ENCODE measurements around the gene CDKL2.

CDKL2 gene

DNA sequence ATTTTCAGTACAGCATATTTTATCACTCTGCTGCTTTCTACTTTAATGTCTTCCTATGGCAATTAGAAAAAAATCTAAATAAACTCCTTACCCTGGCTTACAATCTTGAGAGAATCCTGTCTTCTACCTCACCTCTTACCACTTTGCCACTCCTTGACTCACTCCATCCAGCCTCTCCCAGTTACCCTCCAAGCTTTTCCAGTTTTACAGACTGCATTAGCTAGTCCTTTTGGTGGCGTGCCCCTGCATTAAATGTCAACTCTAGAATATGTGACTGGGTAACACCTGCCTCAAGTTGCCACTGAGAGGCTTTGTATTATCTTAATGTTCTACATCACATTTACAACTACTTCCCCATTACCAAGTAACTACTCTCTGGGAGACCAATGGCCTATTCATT is 7.5 kb upstream of the CDKL2 start:
- no peak for DNase-seq

- DNase-seq, result no peak
These were observed 6.8 kb upstream of the CDKL2 start for GRCh38 chr4:75637176-75637575.

DNA sequence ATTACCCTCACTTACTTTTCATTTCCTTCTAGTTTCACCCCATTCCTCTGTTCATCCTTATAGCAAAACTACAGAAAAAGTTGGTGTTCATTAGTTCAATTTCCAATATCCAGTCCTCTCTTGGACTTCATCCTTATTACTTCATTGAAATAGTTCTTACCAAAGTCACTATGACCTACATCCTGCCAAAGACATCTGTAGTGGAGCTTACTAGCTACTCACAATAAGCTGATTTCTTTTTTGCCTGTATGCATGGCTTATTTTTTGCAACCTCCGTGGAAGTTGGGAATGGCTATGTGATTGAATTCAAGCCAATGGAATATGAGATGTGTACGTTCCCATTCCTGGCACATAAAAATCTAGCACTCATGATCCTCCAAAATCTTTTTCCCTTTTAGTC is 4.6 kb upstream of the CDKL2 start:
- DNase-seq, result no peak

- no peak for DNase-seq
These were observed 4.0 kb upstream of the CDKL2 start for GRCh38 chr4:75634281-75634680.

DNA sequence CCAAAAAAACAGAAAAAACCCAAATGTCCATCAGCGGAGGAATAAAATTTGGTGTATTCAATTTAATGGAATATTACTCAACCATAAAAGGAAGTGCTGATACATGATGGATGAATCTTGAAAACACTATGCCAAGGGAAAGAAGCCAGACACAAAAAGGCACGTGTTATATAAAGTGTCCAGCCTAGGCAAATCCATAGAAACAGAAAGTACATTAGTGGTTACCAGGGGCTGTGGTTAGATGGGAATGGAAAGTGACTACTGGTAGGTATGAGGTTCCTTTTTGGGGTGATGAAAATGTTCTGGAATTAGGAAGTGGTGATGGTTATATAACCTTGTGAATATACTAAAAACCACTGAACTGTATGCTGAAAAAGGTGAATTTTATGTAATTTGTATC is 3.5 kb upstream of the CDKL2 start:
- DNase-seq, result no peak

- no peak for DNase-seq
These were observed 605 bp upstream of the CDKL2 start for GRCh38 chr4:75630937-75631329.

- no peak for DNase-seq
These were observed 1.1 kb downstream of the CDKL2 start for GRCh38 chr4:75629239-75629638.

- no peak for DNase-seq
These were observed 7.3 kb downstream of the CDKL2 start for GRCh38 chr4:75623026-75623425.

DNA sequence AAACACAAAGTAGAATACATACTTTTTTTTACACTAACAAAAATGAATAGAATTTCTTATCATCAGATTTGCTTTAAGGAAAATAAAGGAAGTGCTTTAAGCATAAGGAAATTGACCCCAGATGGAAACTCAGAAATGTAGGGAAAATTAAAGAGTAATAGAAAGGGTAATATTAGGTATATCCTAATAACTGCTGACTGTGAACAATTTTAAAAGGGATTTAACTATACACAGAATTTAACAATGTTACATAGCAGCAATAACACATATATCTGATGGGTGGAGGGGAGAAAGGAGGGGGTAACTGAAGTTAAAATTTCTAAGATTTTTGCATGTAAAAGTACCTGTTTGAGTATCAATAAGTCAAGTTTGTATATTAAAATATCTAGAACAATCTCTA is 8.6 kb downstream of the CDKL2 start:
- no peak for DNase-seq

- DNase-seq, result no peak
These were observed 18.0 kb downstream of the CDKL2 start for GRCh38 chr4:75612306-75612705.

- no peak for DNase-seq
These were observed 24.4 kb downstream of the CDKL2 start for GRCh38 chr4:75605928-75606327.

DNA sequence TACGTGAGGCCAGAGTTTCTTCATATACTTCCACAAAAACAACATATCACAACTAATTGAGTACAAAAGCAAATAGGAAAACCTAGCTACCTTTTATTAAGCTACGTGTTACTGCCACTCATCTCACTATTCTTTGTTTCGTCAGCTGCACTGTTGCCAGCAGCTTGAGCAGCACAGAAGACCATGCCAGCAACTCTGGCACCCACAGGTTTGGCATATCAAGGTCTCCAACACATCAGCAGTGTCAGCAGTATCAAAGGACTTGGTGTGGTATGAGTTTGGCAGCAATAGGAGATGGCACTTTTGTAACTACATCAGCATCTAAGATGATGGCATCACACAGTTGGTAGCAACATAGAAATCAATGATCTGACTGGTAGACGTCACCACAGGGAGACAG is 30.7 kb downstream of the CDKL2 start:
- DNase-seq, result no peak

GRCh38 chr4:75598390-75598789 is 31.9 kb downstream of the CDKL2 start:
- no peak for DNase-seq

DNA sequence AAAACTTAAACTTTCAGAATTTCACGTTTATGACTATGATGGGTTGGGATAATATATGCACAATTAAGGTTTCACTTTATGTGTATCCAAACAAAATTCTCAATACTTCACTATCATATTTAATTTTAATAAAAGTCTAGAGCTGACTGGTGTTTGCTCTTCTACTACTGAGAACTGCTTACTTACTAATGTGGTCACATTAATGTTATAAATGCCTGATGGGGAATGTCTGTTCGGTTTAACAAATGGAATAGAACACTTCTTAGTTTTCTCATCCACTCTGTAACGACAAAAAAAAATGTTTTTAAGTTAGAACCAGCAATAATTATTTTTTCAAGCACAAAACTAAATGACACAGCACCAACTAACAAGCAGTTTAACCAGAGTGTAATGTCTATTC is 34.3 kb downstream of the CDKL2 start:
- no peak for DNase-seq

DNA sequence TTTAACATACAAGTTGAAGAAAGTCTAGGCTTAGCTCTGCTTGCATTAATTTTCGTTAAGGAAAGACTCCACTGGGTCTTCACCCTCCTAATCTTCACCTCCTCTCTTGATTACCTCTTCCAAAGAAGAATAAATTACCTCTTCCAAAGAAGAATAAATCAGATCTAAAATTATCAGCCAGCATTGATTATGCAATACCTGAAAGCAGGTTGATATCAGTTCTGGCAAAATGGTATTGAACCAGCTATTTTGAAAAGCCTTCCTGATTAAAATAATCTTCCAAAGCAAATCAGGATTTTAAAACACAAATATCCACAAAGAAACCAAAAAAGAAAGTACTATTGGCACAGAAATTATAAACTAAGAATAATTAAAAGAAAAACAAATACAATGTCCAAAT is 36.9 kb downstream of the CDKL2 start:
- DNase-seq, result no peak

DNA sequence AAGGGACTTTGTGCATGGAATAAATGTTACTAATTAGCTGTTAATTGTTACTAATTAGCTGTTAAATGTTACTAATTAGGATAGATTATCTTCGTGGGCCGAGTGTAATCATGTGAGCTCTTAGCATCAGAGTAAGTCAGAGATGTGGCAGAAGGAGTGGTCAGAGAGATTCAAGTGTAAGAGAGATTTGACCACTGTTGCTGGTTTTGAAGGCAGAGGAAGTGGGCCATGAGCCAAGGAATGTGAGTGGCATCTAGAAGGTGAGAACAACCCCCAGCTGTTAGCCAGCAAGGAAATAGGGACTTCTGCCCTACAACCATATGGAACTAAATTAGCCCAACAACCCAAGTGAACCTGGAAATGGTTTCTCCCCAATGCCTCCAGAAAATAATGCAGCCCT is 46.3 kb downstream of the CDKL2 start:
- DNase-seq, result no peak

DNA sequence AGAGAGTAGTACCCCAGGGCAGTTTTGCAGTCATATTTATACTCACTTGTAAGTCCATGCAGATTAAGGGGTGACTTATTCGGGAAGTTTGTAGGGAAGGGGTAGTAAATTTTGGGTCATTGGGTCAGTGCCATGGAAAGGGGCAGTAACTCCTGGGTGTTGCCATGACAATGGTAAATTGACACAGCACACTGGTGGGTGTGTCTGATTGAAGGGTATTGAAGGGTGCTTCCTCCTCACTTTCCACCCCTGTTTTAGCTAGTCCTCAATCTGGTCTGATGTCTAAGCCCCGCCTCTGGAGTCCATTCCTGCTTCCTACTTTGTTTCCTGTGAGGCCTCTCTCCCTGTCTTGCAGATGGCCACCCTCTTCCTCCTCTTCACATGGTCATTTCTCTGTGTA is 62.6 kb downstream of the CDKL2 start:
- DNase-seq, result no peak

GRCh38 chr4:75566911-75567310 is 63.4 kb downstream of the CDKL2 start:
- DNase-seq, result no peak

GRCh38 chr4:75565481-75565880 is 64.8 kb downstream of the CDKL2 start:
- no peak for DNase-seq

- no peak for DNase-seq
These were observed 66.3 kb downstream of the CDKL2 start for GRCh38 chr4:75564023-75564422.

GRCh38 chr4:75561789-75562188 is 68.5 kb downstream of the CDKL2 start:
- DNase-seq, result no peak

DNA sequence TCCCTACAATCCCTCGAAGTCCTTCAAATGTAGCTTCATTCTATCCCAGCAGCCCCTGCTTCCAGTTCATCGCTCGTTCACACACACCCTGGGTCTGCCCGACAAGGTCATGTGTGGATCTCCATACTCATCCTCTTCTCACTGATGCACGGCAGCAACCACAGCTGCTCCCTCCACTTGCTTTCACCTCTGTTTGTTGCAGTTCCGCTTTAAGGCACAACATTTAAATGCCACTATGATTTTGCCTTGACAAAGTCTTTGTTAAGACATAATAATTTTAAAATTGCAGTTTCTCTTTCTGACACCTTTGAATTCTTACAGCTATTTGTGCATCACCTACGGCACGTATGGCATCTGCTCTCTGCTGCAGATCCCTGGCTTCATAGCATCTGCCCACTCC is 72.6 kb downstream of the CDKL2 start:
- DNase-seq, result no peak

GRCh38 chr4:75555294-75556164 is 74.8 kb downstream of the CDKL2 start, which contains the start of gene ODAPH:
TSS of gene ODAPH (plus strand) at chr4:75556066. CDS start at chr4:75556083, 17 bp downstream.
- DNase-seq, result peak; percentile 37

GRCh38 chr4:75552452-75552851 is 77.9 kb downstream of the CDKL2 start:
- no peak for DNase-seq

- DNase-seq, result no peak
These were observed 81.3 kb downstream of the CDKL2 start for GRCh38 chr4:75549019-75549418.
